ENCODE results near the gene GPR18.
"Not testable (repeated sequence)": the region's sequence is repeated elsewhere in the genome, so short reads cannot be mapped to it uniquely, and the experiment has no call there.

Gene GPR18

DNA sequence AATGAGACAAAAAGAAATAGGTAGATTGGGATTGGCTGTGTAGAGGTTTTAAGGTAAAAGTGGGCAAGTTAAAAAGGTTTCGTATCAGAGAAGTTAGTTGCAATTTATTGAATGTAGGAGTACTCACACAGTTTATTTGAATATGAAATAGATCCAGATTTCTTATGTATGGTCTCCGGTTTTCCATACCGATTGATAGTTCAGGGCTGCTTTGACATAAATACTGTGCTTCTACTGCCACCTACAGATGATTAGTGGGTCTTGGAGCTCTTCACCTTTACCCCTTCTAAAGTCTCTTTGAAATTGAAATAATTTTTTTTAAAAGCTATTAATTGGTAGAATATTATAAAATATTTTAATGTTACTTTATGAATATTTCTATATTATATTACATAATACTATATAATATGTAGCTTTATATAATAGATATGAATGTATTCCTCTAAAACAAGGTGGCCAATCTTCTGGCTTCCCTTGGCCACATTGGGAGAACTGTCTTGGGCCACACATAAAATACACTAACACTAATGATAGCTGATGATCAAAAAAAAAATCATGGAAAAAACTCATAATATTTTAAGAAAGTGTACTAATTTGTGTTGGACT is 7.7 kb upstream of the GPR18 start:
- no peak for DNase-seq

DNA sequence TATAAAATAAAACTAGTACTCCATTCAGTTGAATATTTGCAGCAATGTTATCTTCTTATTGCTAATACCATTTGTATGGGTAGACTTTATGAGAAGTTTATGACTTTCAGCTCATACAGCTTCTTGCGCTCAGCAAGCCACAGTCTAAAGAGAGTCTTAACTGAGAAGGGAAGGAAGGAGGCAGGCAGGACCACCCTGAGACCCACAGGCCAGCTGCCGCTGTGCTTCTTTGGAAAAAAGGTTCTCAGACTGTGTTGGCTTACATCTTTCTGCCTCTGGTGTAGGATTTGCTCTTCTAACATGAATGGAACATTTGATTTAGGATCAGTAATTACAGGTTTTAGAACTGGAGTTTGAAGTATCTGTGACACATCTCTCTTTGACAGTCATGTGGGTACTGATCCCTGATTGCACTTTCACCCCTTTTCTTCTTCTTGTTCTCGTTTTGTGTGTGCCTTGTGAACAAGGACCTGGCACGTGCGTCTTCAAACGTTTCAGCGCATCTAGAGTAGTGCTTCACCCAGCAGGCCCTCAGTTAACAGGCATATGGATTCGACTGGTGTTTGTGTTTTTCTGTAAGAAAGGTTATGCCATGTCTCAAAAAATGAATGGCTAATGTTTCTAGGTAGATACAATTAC is 7.1 kb upstream of the GPR18 start:
- no peak for DNase-seq

DNA sequence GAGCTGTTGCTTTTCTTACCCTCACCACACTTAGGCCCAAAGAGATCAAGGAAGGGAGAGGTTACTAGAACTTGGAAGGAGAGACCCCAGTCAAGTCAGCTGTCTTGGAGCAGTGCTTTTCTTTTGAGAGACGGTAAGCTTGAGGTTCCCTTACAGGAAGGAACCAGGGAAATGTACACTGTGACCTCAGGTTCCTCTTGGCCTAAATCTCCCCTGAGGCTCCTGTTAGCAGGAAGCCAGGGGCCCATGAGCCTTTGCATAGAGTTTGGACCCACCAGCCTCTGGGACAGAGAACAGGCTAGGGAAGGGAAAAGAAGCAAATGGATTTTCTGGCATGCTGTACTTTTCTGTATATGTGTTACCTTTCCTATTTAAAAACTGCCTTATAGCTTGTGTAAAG is 5.9 kb upstream of the GPR18 start:
- no peak for DNase-seq

- no peak for DNase-seq
Observed at GRCh38 chr13:99263126-99263785, 5.1 kb upstream of the GPR18 start.

- no peak for DNase-seq
Observed at GRCh38 chr13:99261059-99261458, 2.9 kb upstream of the GPR18 start.

DNA sequence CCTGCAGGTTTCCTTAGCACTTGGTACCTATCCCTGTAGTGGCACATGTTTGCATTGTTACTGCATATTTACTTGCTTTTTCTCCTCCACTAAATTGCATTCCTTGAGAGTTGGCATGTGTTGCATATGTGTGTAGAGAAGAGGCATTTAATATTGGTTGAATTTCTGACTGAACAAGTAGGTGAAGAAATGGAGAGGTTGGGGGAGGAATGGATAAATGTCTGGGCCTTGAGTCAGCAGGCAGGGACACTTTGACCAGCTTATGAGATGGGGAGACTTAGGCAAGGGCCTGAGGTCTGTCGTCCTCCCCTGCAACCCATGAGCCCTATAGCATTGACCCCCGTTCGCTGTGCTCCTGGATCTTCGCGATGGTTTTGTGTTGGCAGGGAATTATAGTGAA is 2.0 kb upstream of the GPR18 start:
- no peak for DNase-seq

DNA sequence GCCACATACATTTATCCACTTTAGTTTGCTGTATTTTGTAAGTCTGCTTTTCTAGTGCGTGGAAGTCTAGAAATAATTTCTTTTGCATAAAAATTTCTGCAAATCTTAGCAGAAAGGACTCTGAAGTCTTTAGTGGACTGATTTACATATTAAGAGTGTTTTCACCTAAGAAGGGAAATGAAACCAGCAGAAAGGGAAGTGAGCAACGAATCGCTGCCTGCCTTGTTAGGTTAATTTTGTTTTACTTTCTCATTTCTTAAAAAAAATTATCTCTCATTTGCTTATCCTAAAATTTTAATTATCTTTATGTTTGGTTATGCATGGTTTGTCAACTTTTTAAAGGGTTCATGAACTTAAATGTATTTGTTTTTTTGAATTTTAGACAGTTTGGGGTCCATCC is 767 bp upstream of the GPR18 start:
- no peak for DNase-seq

- DNase-seq = no peak
Observed at GRCh38 chr13:99257291-99257690, 888 bp downstream of the GPR18 start.

DNA sequence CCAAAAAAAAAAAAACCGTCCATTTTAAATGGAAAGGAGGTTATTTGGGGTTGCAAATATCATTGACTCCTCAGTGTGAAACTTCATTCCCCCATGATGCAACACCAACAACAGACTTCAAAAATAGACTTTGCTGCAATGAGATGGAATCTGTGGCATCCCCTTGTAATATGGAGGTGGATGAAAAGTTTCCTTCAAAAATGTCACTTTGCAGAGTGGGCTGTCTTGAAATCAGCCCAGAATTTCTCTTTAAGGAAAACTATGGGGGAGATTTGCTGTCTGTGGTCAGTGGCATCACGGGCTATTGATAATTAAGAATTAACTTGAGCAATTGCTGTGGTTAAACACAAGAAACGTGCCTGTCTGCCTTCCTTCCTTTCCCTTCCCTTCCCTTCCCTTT is 1.5 kb downstream of the GPR18 start:
- DNase-seq = no peak

GRCh38 chr13:99256283-99256682 is 1.9 kb downstream of the GPR18 start:
- no peak for DNase-seq

GRCh38 chr13:99255271-99255670 is 2.9 kb downstream of the GPR18 start:
- no peak for DNase-seq

- DNase-seq = no peak
Observed at GRCh38 chr13:99254830-99255229, 3.3 kb downstream of the GPR18 start.

DNA sequence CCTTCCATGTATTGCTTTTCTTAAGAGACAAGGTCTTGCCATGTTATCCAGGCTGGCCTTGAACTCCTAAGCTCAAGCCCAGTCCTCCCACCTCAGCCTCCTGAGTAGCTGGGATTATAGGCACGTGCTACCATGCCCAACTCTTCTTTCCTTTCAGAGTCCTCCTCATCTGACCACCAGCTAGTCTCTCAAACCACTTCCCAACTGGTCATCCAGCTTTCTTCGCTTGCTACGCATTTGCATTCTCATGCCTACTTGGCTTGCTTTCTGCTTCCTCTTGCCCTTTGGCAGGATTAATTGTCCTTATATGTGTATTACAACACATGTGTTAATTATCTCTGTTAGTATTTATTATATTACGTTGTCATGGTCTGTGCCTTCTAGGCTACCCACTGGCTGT is 6.3 kb downstream of the GPR18 start:
- no peak for DNase-seq

- no peak for DNase-seq
Observed at GRCh38 chr13:99250982-99251825, 7.0 kb downstream of the GPR18 start.

GRCh38 chr13:99249606-99250005 is 8.6 kb downstream of the GPR18 start:
- not testable (repeated sequence) for DNase-seq

DNA sequence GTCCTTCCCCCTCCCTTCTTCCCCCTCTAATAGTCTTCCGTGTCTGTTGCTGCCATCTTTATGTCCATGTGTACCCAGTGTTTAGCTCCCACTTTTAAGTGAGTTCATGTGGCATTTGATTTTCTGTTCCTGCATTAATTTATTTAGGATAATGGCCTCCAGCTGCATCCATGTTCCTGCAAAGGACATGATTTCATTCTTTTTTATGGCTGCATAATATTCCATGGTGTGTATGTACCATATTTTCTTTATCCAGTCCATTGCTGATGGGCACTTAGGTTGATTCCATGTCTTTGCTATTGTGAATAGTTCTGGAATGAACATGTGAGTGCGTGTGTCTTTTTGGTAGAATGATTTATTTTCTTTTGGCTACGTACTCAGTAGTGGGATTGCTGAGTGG is 9.0 kb downstream of the GPR18 start:
- not testable (repeated sequence) for DNase-seq

GRCh38 chr13:99246100-99246499 is 12.1 kb downstream of the GPR18 start:
- no peak for DNase-seq

DNA sequence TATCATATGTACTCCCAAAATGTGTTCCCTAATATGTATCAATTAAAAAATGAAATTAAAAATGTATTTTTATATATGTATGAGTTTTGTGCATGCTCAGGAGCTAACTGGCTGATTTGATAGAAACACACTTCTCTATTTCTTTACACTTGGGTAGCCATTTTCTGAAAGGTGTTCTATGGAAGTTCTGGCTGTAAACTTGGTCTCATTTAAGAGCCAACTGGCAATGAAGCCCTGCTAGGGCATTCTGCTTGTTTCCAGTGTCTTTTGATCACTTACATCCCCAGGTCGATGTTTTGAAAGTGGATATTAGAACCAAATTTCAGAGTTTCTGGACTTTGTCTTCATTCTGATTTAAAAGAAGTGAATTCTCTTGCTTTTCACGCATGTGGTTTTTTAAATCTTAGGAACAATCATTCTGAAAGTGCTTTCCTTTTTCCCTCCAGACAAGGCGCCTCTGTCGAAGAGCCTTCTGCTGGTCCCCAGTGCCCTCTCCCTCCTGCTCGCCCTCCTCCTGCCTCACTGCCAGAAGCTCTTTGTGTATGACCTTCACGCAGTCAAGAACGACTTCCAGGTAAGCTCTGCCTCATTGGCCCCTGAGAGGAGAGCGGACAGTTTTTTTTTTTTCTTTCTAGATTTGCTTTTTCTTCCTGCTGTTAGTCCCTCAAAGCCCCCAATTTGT is 20.1 kb downstream of the GPR18 start:
- DNase-seq = no peak

DNA sequence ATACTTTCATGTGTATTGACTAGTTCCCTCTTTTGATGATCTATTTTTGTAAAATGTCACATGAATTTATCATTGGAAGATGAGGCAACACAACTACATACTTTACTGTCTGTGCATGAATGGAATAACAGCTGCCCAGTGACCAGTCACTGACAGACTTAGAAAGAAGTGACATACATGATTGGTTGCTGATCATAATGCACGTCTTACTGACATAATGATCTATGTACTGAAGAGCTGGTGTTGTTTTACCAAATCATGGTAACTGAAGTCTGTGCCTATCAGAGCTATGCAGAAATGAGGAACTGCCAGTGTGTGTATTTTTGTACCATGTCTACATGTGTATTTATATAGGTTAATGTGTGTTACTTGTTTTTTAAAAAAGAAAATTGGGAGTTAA is 26.5 kb downstream of the GPR18 start:
- DNase-seq = no peak

GRCh38 chr13:99230991-99231390 is 27.2 kb downstream of the GPR18 start:
- DNase-seq = no peak

DNA sequence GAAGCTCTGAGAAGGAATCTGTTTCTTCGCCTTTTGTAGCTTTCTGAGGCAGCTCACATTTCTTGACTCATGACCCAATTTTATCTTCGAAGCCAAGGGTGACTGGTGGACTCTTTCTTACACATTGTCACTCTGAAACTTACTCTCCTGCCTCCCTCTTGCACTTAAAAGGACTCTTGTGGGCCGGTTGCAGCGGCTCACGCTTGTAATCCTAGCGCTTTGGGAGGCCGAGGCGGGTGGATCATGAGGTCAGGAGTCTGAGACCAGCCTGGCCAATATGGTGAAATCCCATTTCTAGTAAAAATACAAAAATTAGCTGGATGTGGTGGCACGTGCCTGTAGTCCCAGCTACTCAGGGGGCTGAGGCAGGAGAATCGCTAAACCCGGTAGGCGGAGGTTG is 27.6 kb downstream of the GPR18 start:
- DNase-seq = not testable (repeated sequence)

DNA sequence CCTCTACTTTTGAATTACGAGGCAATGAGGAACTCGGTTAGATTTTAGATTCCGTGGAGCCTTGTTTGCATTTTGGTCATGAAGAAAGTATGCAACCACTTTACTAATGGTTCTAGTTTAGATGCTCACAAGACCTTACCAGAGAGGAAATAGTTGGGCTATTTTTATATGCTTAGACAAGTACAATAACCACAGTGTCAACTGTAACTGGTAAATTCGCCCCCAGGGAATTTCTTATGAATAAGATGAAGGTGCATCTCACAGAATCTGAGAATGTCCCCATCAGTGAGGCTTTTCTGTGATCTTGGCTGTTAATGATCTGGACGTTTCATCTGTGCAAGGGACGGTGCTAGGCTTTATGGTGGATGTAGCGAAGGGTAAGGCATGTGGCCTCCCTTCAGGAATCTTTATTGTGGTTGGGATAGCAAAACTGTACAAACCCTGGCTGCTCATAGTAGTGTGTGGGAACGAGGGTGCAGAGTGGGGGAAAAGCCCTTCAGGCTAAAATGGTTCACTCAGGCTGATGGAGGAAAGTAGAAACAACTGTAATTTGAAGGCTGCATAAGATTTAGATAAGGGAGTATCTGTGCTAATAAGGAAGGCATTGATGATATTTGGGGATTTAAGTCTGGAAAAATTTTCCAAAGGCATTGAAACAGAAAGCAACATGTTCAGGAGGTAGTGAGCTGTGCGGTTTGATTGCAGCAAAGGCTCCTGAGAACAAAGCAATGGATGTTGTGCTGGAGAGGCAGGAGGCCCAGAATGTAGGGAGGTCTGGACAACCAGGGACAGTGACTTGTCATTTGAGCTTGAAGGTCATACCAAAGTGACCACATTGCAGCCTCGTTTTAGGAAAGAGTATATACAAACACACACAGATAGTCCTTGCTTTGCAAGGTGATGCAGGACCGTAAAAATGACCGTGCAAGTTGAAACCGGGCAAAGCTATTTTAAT is 29.2 kb downstream of the GPR18 start:
- DNase-seq = no peak

All from activated CD4-positive, CD25-positive, alpha-beta regulatory T cell (primary cell).